HepG2 (cell line): ENCODE data around the gene ARHGDIA. TPM values are rescaled to one million over a fixed set of nuclear protein-coding genes. Genes with fewer than 3 reads are reported as not detected.

Experiments used
- ARHGAP35 ChIP-seq: sonication (generic); formaldehyde crosslinking; IDR thresholded peaks from 2 replicates; pipeline ENCODE4 v1.9.0; 2022; ENCODE audit warnings: mild to moderate bottlenecking, inconsistent platforms, moderate library complexity, missing genetic modification reagents, borderline replicate concordance
- ARNT2 ChIP-seq: sonication (generic); formaldehyde crosslinking; IDR thresholded peaks from 2 replicates; pipeline ENCODE4 v1.8.0; 2022; ENCODE audit warnings: mild to moderate bottlenecking, low read depth, missing genetic modification reagents, moderate library complexity
- BCL6 ChIP-seq: IDR thresholded peaks from 2 replicates; pipeline ENCODE4 v1.6.1; 2016; ENCODE audit warnings: missing genetic modification reagents, missing compliant biosample characterization
- DMTF1 ChIP-seq: sonication (generic); formaldehyde crosslinking; IDR thresholded peaks from 2 replicates; pipeline ENCODE4 v1.4.0; 2020; ENCODE audit warnings: mild to moderate bottlenecking, missing genetic modification reagents
- EP300 ChIP-seq, 3 experiments: sonication (generic) in 1 of 3; formaldehyde crosslinking in 1 of 3; IDR thresholded peaks; 2 replicates each; pipeline versions ENCODE4 v1.5.1 to v1.6.1; 2011 to 2020; ENCODE audit warnings: low read depth in 2 of 3, low read length in 2 of 3, borderline replicate concordance in 1 of 3, improper control_type of control experiment in 1 of 3, mild to moderate bottlenecking in 1 of 3, missing genetic modification reagents in 1 of 3, moderate library complexity in 1 of 3
- HOXA9 ChIP-seq: sonication (generic); formaldehyde crosslinking; IDR thresholded peaks from 2 replicates; pipeline ENCODE4 v1.8.1; 2022; ENCODE audit warnings: missing genetic modification reagents, mild to moderate bottlenecking, moderate library complexity, borderline replicate concordance
- KDM5B ChIP-seq: sonication (generic); formaldehyde crosslinking; IDR thresholded peaks from 2 replicates; pipeline ENCODE4 v1.4.0; 2020; ENCODE audit warnings: missing genetic modification reagents, mild to moderate bottlenecking, borderline replicate concordance
- MLX ChIP-seq: IDR thresholded peaks from 2 replicates; pipeline ENCODE4 v1.6.1; 2016
- RBM39 ChIP-seq: fragments of 200-400 bp; formaldehyde crosslinking; IDR thresholded peaks from one replicate; pipeline ENCODE4 v1.6.1; 2018; ENCODE audit warnings: antibody characterized with exemption, mild to moderate bottlenecking, low read depth, low read length; ENCODE audit not compliant: poor library complexity, severe bottlenecking
- SMYD3 ChIP-seq: sonication (generic); formaldehyde crosslinking; IDR thresholded peaks from 2 replicates; pipeline ENCODE4 v1.8.1; 2023; ENCODE audit warnings: mild to moderate bottlenecking, missing genetic modification reagents
- SOX6 ChIP-seq, 2 experiments: fragments of 450-650 bp in 1 of 2; sonication (generic) in 1 of 2; formaldehyde crosslinking in 1 of 2; IDR thresholded peaks; 2 replicates each; pipeline versions ENCODE4 v1.4.0 to v1.6.1; 2017 to 2020; ENCODE audit warnings: antibody characterized with exemption in 1 of 2, mild to moderate bottlenecking in 1 of 2, missing genetic modification reagents in 1 of 2
- TCF7L2 ChIP-seq: IDR thresholded peaks from 2 replicates; pipeline ENCODE4 v1.6.1; 2011; ENCODE audit warnings: mild to moderate bottlenecking, low read depth, low read length, moderate library complexity
- ZBTB2 ChIP-seq: sonication (generic); formaldehyde crosslinking; IDR thresholded peaks from 2 replicates; pipeline ENCODE4 v1.8.0; 2022; ENCODE audit warnings: low read depth, missing genetic modification reagents
- ZNF44 ChIP-seq: sonication (generic); formaldehyde crosslinking; IDR thresholded peaks from 2 replicates; pipeline ENCODE4 v1.5.1; 2020; ENCODE audit warnings: mild to moderate bottlenecking, missing genetic modification reagents
- ZNF451 ChIP-seq: sonication (generic); formaldehyde crosslinking; IDR thresholded peaks from 2 replicates; pipeline ENCODE4 v1.5.0; 2020; ENCODE audit warnings: mild to moderate bottlenecking, missing genetic modification reagents
- ZNF562 ChIP-seq: sonication (generic); formaldehyde crosslinking; IDR thresholded peaks from 2 replicates; pipeline ENCODE4 v1.8.0; 2022; ENCODE audit warnings: missing genetic modification reagents, borderline replicate concordance
- ZNF576 ChIP-seq: sonication (generic); formaldehyde crosslinking; IDR thresholded peaks from 2 replicates; pipeline ENCODE4 v1.4.0; 2020; ENCODE audit warnings: mild to moderate bottlenecking, missing genetic modification reagents
- ZNF670 ChIP-seq: sonication (generic); formaldehyde crosslinking; IDR thresholded peaks from 2 replicates; pipeline ENCODE4 v1.8.0; 2022; ENCODE audit warnings: mild to moderate bottlenecking, missing genetic modification reagents, borderline replicate concordance
- ZNF7 ChIP-seq: IDR thresholded peaks from 2 replicates; pipeline ENCODE4 v1.6.1; 2016; ENCODE audit warnings: missing biosample characterization, missing genetic modification reagents
- ZNF720 ChIP-seq: sonication (generic); formaldehyde crosslinking; IDR thresholded peaks from 2 replicates; pipeline ENCODE4 v1.4.0; 2020; ENCODE audit warnings: missing genetic modification reagents
- ZNF747 ChIP-seq: sonication (generic); formaldehyde crosslinking; IDR thresholded peaks from 2 replicates; pipeline ENCODE4 v1.8.1; 2023; ENCODE audit warnings: missing genetic modification reagents, mild to moderate bottlenecking, borderline replicate concordance
- ZNF75D ChIP-seq: sonication (generic); formaldehyde crosslinking; IDR thresholded peaks from 2 replicates; pipeline ENCODE4 v1.8.1; 2023; ENCODE audit warnings: missing genetic modification reagents, mild to moderate bottlenecking, borderline replicate concordance
- ZSCAN21 ChIP-seq: sonication (generic); formaldehyde crosslinking; IDR thresholded peaks from 2 replicates; pipeline ENCODE4 v1.8.0; 2022; ENCODE audit warnings: mild to moderate bottlenecking, missing genetic modification reagents, moderate library complexity, borderline replicate concordance
- polyA plus RNA-seq, 8 experiments: library from polyadenylated mRNA; depleted of rRNA in 3 of 8; stranded (reverse) in 7 of 8; unstranded in 1 of 8; fragments of >200 nt; fragmentation: Illumina TruSeq in 4 of 8; extraction: Trizol in 4 of 8; gene quantifications; 2 replicates each; pipeline versions ENCODE4 v1.2.1 to v1.2.3, GENCODE V29; 2011 to 2016; ENCODE audit warnings: low read depth in 4 of 8, missing spikeins in 1 of 8, mixed read lengths in 1 of 8; ENCODE audit not compliant: insufficient read depth in 1 of 8
- total RNA-seq, 5 experiments: library from RNA; depleted of rRNA; stranded (reverse); fragments of >200 nt; fragmentation: Illumina TruSeq; extraction: Trizol; gene quantifications; 2 replicates each; pipeline ENCODE4 v1.2.3, GENCODE V29; 2016; ENCODE audit warnings: low read depth in 1 of 5

The ARHGDIA gene
- total and polyA plus RNA-seq, 2 of the 13 experiments (the other 11 are each of a cell fraction or from before 2014, with no cell fraction given), result 40.0 to 64.0 TPM

GRCh38 chr17:81867170-81867990 lies 3.8 kb downstream of the ARHGDIA start (continued):
- TF ChIP-seq KDM5B (0 out of 2 replicates have a peak, but pooled peaks have one; percentile 64), MLX (CRISPR knock-in tag) (no peak), ARNT2 (CRISPR knock-in tag) (peak; percentile 16; the same call in 1 of the 2 replicates), EP300 (IDR thresholded peaks at IDR 0.05; ENCODE audit: low read depth in 2 of 2, low read length in 2 of 2) (no peak), EP300 (CRISPR knock-in tag; IDR thresholded peaks at IDR 0.05; ENCODE audit: borderline replicate concordance) (no peak), HOXA9 (peak; percentile 16; the same call in 1 of the 2 replicates), RBM39 (peak; percentile 36), DMTF1 (CRISPR knock-in tag) (peak; percentile 83; the same call in 1 of the 2 replicates), SMYD3 (peak; percentile 48; the same call in 1 of the 2 replicates), ZSCAN21 (CRISPR knock-in tag) (peak; percentile 94), TCF7L2 (no peak), ZNF44 (peak; percentile 87), ZNF562 (CRISPR knock-in tag) (no peak), ZNF75D (CRISPR knock-in tag) (no peak), ZNF747 (CRISPR knock-in tag) (peak; percentile 52; the same call in 1 of the 2 replicates), SOX6 (IDR thresholded peaks at IDR 0.05) (no peak), SOX6 (CRISPR knock-in tag; IDR thresholded peaks at IDR 0.05) (peak; percentile 9; the same call in 1 of the 2 replicates), ARHGAP35 (CRISPR knock-in tag) (0 out of 2 replicates have a peak, but pooled peaks have one; percentile 2), ZNF670 (CRISPR knock-in tag) (peak; percentile 84), ZBTB2 (CRISPR knock-in tag) (no peak), ZNF451 (CRISPR knock-in tag) (peak; percentile 54; the same call in 1 of the 2 replicates), ZNF720 (CRISPR knock-in tag) (no peak), BCL6 (CRISPR knock-in tag) (no peak), ZNF7 (no peak), ZNF576 (CRISPR knock-in tag) (no peak)
